WTC11 (cell line): Measurements from ENCODE around the gene EGLN1.
"Not testable (repeated sequence)": the region's sequence is repeated elsewhere in the genome, so short reads cannot be mapped to it uniquely, and the experiment has no call there.

Experiments
- CREM ChIP-seq: sonication (generic); formaldehyde crosslinking; IDR thresholded peaks from 2 replicates; pipeline ENCODE4 v1.8.1; 2022; ENCODE audit warnings: mild to moderate bottlenecking, missing genetic modification reagents, moderate library complexity
- IRF2 ChIP-seq: sonication (generic); formaldehyde crosslinking; IDR thresholded peaks from 2 replicates; pipeline ENCODE4 v1.8.0; 2022; ENCODE audit warnings: low read depth, missing genetic modification reagents, borderline replicate concordance
- SP1 ChIP-seq: sonication (generic); formaldehyde crosslinking; conservative IDR thresholded peaks from 2 replicates; pipeline ENCODE4 v1.8.1; 2022; ENCODE audit warnings: missing genetic modification reagents
- TF ChIP-seq, protein P1 (sequence below): sonication (generic); formaldehyde crosslinking; IDR thresholded peaks from 2 replicates; pipeline ENCODE4 v1.8.0; 2022; ENCODE audit warnings: mild to moderate bottlenecking, missing genetic modification reagents
- TF ChIP-seq, protein P2 (sequence below): fragments of 200-600 bp; IDR thresholded peaks from 2 replicates; pipeline ENCODE4 v1.8.0; 2022; ENCODE audit warnings: antibody characterized with exemption

DNA sequence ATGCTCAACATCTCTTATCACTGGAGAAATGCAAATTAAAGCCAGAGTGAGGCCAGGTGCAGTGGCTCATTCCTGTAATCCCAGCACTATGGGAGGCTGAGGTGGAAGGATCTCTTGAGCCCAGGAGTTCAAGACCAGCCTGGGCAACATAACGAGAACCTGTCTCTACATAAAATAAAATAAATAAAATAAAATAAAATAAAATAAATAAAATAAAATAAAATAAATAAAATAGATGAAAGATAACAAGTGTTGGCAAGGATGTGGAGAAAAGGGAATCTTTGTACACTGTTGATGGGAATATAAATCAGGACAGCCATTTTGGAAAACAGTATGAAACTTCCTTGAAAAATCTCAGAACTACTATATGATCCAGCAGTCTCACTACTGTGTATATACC, 37.4 kb upstream of the EGLN1 start:
- TF ChIP-seq, protein P1, sequence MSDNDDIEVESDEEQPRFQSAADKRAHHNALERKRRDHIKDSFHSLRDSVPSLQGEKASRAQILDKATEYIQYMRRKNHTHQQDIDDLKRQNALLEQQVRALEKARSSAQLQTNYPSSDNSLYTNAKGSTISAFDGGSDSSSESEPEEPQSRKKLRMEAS (CRISPR knock-in tag), result not testable (repeated sequence)
- not testable (repeated sequence) for TF ChIP-seq CREM, SP1, IRF2 (CRISPR knock-in tag)
- TF ChIP-seq, protein P2, sequence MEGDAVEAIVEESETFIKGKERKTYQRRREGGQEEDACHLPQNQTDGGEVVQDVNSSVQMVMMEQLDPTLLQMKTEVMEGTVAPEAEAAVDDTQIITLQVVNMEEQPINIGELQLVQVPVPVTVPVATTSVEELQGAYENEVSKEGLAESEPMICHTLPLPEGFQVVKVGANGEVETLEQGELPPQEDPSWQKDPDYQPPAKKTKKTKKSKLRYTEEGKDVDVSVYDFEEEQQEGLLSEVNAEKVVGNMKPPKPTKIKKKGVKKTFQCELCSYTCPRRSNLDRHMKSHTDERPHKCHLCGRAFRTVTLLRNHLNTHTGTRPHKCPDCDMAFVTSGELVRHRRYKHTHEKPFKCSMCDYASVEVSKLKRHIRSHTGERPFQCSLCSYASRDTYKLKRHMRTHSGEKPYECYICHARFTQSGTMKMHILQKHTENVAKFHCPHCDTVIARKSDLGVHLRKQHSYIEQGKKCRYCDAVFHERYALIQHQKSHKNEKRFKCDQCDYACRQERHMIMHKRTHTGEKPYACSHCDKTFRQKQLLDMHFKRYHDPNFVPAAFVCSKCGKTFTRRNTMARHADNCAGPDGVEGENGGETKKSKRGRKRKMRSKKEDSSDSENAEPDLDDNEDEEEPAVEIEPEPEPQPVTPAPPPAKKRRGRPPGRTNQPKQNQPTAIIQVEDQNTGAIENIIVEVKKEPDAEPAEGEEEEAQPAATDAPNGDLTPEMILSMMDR, result not testable (repeated sequence)
